GM18870 (cell line): ENCODE data around the gene ARIH2.
"Not testable (repeated sequence)": the region's sequence is repeated elsewhere in the genome, so short reads cannot be mapped to it uniquely, and the experiment has no call there.

Experiments
- ATAC-seq: cut with Tn5 transposase; IDR thresholded peaks from one replicate; pipeline ENCODE4 v1.9.1; 2021; ENCODE audit warnings: moderate library complexity; ENCODE audit not compliant: unreplicated experiment

ARIH2 gene

GRCh38 chr3:48918388-48919214 is at the start of gene ARIH2:
Gene ARIH2 (plus strand): TSS chr3:48918842. CDS start chr3:48927559, 8,717 bp downstream.
- peak; percentile 60 for ATAC-seq

- no peak for ATAC-seq
Observed at GRCh38 chr3:48877671-48878070, 41.0 kb upstream of the ARIH2 start.

DNA sequence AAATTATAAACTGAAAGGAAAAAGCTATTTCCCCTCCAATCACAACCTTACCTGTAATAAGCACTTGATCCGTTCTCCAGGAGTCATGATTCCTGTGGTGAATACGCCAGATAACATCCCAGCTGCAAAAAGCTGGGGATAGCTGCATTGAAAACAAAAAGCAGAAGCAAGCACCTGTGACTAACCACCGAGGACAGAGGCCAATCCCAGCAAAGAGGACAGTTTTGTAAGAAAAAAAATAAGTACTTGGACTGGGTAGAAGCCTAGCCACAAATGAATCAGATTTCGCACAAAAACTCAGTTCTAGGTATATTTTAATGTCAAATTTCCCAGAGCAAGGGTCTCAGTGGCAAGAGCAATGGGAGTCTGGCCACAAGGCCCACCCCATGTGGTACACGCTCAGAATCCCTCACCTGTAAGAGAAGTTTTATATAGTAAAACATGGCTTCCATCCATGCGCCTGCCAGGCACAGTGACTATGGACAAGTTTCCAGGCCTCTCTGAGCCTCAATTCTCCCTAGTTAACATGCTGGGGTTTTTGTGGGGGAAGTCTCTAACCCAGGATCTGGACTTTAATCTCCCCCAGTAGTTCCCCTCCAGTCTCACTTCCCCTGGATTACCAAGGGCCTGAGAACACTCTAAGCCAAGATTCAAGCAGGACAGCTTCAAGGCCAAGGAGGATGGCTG is 39.2 kb upstream of the ARIH2 start:
- no peak for ATAC-seq

GRCh38 chr3:48879994-48880377 is 38.7 kb upstream of the ARIH2 start:
- ATAC-seq: no peak

DNA sequence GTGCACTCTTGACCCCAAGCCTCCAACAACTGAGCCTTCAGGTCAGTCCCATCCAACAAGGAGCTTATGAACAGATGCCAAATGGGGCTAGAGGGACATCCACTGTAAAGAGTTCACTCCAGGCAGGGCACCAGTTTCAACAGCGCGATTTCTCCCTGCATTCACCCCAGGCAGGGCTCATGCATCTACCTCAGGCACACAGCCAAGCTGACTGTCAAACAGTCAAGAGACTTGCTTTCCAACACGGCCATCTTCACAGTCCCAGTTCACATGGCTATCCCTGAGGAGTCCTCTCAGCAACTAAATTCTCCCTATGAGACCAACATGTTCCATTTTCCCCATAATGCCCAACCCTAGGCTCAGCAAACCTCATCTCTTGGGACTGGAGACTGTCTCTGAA is 37.6 kb upstream of the ARIH2 start:
- ATAC-seq: no peak

DNA sequence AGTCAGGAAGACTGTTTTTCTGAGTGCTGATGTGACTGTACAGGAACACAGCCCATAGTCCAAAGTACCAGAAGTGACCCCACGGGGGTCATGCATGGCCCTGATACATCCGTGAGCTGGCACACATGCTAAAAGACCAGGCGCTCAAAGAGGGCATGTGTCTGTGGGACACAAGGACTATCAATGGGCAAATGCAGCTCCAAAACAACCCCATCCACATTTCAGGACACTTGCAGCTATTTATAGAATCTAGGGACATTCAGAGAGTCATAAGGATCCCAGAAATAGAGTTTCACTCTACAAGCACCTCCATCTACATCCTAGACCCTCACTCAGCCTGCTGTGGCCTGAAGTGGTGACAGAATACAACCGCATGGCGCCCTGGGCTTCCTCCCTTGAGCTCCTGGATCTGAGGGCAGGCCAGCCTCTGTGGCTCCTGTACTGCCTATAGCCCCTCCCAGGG is 37.0 kb upstream of the ARIH2 start:
- ATAC-seq: no peak

DNA sequence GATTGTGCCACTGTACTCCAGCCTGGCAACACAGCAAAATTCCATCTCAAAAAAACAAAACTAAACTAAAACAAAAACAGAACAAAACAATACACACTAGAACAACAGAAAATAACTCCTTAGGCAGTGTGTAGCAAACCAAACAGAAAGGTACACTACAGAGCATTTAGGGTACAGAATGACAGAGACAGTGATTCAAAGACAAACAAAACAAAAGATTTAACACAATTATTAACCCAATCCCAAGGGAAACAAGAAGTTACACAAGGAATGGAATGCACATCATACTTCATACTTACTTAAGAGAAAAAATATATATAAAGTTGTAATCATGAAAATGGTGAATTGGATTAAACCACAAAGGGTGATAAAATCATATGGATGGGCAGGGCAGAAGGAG is 32.9 kb upstream of the ARIH2 start:
- no peak for ATAC-seq

GRCh38 chr3:48891606-48892005 is 27.0 kb upstream of the ARIH2 start:
- no peak for ATAC-seq

GRCh38 chr3:48894516-48894915 is 24.1 kb upstream of the ARIH2 start:
- ATAC-seq: no peak

- no peak for ATAC-seq
Observed at GRCh38 chr3:48896936-48897335, 21.7 kb upstream of the ARIH2 start.

DNA sequence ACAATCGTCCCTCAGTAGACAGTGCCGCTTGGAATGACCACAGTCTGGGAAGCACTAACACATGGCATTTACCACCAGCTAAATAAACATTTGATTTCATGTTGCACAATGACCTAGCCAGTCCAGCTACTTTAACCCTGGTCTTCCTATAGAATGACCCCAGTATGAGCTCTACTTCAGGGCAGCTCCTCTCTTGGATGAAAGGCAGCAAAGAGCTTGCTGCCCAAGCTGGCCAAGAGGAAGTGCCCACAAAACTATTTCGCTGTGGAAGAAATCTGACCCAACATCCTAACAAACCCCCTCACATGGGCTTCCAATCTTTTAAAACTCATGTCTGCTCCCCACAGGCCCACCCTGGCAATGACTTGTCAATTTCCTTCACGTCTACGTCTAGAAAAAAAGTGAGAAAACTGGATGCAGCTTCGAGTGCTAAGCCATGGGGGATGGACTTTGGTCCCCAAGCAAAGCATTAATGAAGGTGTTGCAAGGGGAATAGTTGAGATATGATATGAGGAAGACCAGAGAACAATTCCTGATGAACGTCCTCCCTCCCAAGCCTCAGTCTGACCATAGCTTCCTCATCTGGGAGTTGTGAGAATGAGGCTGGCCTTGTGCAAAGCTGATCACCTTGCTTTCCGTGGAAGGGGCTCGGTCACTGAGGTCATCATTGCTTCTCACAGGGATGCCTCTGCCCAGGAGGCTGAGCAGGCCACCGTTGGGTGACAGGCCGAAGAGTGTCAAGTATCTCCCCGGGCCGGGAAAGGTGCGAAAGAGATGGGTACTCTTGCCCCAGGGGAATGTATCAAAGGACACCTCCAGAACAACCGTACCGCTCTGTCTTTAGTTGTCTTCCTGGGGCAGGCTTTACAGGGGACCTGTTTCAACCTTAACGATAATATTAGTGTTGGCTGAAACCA is 20.9 kb upstream of the ARIH2 start:
- ATAC-seq: no peak

DNA sequence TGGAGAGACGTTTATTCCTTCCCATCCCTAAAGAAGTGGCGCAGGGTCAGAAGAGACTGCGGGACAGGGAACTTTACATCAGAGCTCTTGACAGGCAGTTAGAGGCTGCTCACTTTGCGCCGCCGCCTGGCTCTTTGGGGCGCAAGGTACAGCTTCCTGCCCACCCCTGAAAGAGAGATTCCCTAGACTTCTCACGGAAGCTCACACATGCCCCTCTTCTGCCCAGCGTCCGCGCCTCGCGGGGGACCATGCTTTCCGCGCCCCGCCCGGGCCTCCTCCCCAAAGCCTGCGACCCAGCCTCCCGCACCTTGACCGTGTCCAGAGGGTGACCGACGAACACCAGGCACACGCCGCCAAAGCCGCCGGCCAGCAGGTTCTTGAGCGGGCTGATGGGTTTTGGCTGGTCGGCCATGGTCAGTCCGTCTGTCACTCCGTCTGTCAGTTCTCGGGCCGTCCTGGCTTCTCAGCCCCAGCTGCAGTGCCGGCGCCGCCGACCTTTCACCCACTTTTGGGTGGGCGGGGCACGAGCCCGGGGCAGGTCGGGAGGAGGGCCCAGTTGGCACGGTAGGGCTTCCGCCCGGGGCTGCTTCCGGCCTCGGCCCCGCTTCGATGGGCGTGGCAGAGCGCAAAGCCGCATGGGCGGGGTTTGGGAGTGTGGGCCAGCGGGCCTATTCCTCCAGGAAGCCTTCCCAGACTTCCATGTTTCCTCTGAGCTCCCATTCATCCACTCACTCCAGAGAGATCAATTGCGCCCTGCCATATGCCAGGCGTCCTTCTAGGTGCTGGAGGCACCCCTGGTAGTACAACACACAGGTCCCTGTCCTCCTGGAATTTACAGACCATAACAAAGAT is 20.0 kb upstream of the ARIH2 start, which contains the start of gene SLC25A20:
Gene SLC25A20 (minus strand): TSS at position 500 of the 852 bp plus-strand sequence. CDS start 88 bp downstream, at position 412.
- ATAC-seq: peak; percentile 56

DNA sequence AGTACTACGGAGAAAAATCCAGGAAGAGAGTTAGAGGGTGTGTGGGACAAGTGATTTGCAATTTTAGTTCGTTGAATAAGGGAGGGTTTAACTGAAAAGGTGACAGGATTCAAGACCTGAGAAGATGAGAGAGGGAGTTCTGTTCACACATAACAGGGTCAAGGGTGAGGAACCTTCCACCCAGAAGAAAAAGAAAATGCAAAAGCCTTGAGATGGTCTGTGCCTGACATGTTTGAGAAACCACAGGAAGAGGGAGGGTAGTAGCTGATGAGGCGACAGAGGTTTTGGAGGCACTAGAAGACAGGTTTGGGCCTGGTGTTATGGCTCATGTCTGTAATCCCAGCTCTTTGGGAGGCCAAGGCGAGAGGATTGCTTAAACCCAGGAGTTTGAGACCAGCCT is 19.4 kb upstream of the ARIH2 start:
- no peak for ATAC-seq

GRCh38 chr3:48907026-48907425 is 11.6 kb upstream of the ARIH2 start:
- not testable (repeated sequence) for ATAC-seq

DNA sequence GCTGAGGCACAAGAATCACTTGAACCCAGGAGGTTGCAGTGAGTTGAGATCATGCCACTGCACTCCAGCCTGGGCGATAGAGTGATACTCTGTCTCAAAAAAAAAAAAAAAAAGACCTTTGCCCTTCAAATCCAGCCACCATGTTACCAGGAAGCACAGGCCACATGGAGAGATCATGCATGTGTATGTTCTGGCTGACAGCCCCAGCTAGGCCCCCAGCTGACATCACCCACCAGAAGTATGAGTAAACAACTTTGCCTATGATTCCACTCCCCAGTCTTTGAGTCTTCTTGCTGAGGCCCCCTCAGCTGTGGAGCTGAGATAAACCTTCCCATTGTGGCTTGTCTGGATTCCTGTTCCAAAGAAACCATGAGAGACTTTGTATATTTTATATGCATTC is 3.3 kb upstream of the ARIH2 start:
- no peak for ATAC-seq

DNA sequence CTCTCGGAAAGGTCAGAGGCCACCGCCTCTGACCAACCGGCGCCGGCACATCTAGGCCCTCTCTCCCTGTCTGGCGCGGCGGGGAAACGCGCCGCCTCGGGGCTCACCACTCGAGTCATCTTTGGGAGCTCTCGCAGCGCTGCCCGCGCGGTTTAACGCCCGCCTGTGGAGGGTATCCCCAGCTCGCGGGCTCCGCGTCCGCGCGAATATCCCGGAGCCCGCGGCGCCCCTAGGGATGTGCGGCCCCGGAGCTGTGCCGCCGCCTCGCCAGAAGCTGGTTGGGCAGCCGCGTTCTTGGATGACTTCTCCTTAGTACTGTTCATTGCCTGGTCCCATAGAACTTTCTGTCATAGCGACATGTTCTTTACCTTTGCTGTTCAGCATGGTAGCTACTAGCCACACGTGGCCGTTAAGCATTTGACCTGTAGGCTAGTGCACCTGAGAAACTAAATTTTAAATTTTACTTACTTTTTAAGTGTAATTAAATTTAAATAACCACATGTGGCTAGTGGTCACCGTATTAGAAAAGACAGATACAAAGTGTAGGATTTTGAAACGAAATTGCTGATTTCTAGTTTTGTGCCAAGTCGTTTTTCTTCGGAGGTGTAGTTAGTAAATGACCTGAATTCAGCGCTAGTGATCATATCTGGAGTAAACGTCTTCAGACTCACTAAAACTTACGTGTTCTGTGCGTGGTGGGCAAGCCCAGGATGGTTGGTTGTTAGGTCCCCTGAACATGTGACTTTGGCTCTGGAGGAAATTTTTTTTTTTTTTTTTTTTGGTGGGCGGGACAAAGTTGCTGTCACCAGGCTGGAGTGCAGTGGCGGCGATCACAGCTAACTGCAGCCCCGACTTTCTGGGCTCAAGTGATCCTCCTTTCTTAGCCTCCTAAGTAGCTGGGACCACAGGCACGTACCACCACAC is 835 bp downstream of the ARIH2 start:
- no peak for ATAC-seq

GRCh38 chr3:48926425-48927392 is 8.1 kb downstream of the ARIH2 start:
- no peak for ATAC-seq

- no peak for ATAC-seq
Observed at GRCh38 chr3:48927928-48928327, 9.3 kb downstream of the ARIH2 start.
